Loucy (cell line): ENCODE measurements around the gene PGLYRP1.

Source experiments
- H2AFZ ChIP-seq: fragments of 200-600 bp; sonication (generic); 2 replicates; pipeline ENCODE4 v1.6.0; 2016; ENCODE audit warnings: antibody characterized with exemption, mild to moderate bottlenecking, low read length, moderate library complexity
- H3F3A ChIP-seq: fragments of 200-600 bp; 2 replicates; pipeline ENCODE4 v1.6.0; 2016; ENCODE audit warnings: antibody characterized with exemption, low read depth, mild to moderate bottlenecking
- H3K27me3 ChIP-seq: fragments of 200-600 bp; sonication (generic); 2 replicates; pipeline ENCODE4 v1.6.1; 2014; ENCODE audit warnings: low read length, mild to moderate bottlenecking; ENCODE audit not compliant: insufficient read depth, poor library complexity, severe bottlenecking
- H3K36me3 ChIP-seq: fragments of 200-600 bp; sonication (generic); 2 replicates; pipeline ENCODE4 v1.6.1; 2016; ENCODE audit warnings: low read length; ENCODE audit not compliant: insufficient read depth
- H3K4me1 ChIP-seq: fragments of 200-600 bp; sonication (generic); 2 replicates; pipeline ENCODE4 v1.5.1; 2014; ENCODE audit warnings: low read length, mild to moderate bottlenecking; ENCODE audit not compliant: insufficient read depth, poor library complexity, severe bottlenecking
- H3K4me2 ChIP-seq: fragments of 200-600 bp; sonication (generic); 2 replicates; pipeline ENCODE4 v1.6.0; 2014; ENCODE audit warnings: antibody characterized with exemption, low read length, low read depth, mild to moderate bottlenecking; ENCODE audit not compliant: poor library complexity, severe bottlenecking
- H3K4me3 ChIP-seq: fragments of 200-600 bp; sonication (generic); 2 replicates; pipeline ENCODE4 v1.5.1; 2014; ENCODE audit warnings: low read length, mild to moderate bottlenecking, mixed read lengths; ENCODE audit not compliant: poor library complexity, severe bottlenecking
- H3K79me2 ChIP-seq: fragments of 200-600 bp; sonication (generic); 2 replicates; pipeline ENCODE4 v1.6.1; 2014; ENCODE audit warnings: low read length; ENCODE audit not compliant: insufficient read depth
- H3K9ac ChIP-seq: fragments of 200-600 bp; sonication (generic); 2 replicates; pipeline ENCODE4 v1.6.0; 2014; ENCODE audit warnings: mild to moderate bottlenecking, low read depth, low read length, moderate library complexity; ENCODE audit not compliant: poor library complexity, severe bottlenecking
- H3K9me2 ChIP-seq: fragments of 200-600 bp; sonication (generic); replicated peaks from 2 replicates; pipeline ENCODE4 v1.6.1; 2016; ENCODE audit warnings: low read depth, low read length, mixed read lengths
- H3K9me3 ChIP-seq: fragments of 200-600 bp; sonication (generic); 2 replicates; pipeline ENCODE4 v1.6.1; 2014; ENCODE audit warnings: mild to moderate bottlenecking, antibody characterized with exemption, low read length, low read depth; ENCODE audit not compliant: insufficient read depth
- H4K20me1 ChIP-seq: fragments of 200-600 bp; sonication (generic); 2 replicates; pipeline ENCODE4 v1.6.0; 2014; ENCODE audit warnings: antibody characterized with exemption, low read length, mild to moderate bottlenecking; ENCODE audit not compliant: insufficient read depth, poor library complexity, severe bottlenecking
- CTCF ChIP-seq: fragments of 200-600 bp; sonication (generic); conservative IDR thresholded peaks from 2 replicates; pipeline ENCODE4 v1.5.1; 2014; ENCODE audit warnings: mild to moderate bottlenecking, antibody characterized with exemption, low read length
- EZH2phosphoT487 ChIP-seq: fragments of 200-600 bp; IDR thresholded peaks from 2 replicates; pipeline ENCODE4 v1.6.1; 2018; ENCODE audit warnings: antibody characterized with exemption, mild to moderate bottlenecking, moderate library complexity, borderline replicate concordance

The PGLYRP1 gene

DNA sequence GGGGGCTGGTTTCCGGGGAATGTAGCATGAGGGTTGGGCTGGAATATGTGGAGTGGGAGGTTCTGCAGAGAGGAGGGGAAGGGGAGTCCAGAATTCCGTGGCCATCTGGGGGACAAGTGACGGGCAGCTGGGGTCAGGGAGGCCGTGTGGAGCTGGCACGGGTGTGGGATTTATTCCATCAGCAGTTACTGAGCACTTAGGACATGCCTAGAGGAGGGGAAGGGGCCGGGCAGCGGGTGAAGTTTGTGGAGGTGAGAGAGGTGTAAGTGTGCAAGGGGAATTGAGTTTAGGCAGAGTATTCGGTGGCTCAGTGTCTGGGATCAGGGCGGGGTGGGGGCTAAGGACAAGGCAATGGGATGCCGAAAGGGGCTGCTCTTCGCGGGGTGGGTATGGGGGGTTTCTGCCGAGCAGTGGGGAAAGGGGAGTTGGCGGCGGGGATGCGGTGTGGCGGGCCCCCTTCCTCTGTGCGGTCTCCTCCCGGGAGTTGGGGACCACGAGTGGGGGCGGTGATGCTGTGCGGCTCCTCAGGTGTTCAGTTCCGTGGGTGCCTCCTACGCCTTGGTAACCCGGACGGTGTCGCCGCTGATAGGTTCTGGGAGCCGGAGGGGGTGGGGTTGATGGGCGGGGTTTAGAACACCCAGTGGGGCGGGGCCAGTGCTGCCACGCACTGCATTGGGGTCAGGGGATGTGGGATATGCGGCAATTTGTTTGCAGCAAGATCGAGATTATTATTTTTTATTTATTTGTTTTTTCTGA lies 22.2 kb downstream of the PGLYRP1 start:
- H3K36me3 ChIP-seq: no peaks in the 10 kb centered on the region
- H3K9me3 ChIP-seq: no peaks in the 10 kb centered on the region
- H3F3A ChIP-seq: no peaks in the 10 kb centered on the region
- TF ChIP-seq CTCF (no peak), EZH2phosphoT487 (no peak)
- H3K9ac ChIP-seq: no peak overlapping the region
- no peak overlapping the region for H3K4me3 ChIP-seq
- H2AFZ ChIP-seq: no peak overlapping the region
- H3K27me3 ChIP-seq: no peaks in the 10 kb centered on the region
- peaks cover 17% of the 10 kb centered on the region for H3K4me1 ChIP-seq
- H4K20me1 ChIP-seq: peaks cover 4% of the 10 kb centered on the region
- H3K4me2 ChIP-seq: no peak overlapping the region
- H3K79me2 ChIP-seq: peaks cover 19% of the 10 kb centered on the region
- no peaks in the 10 kb centered on the region for H3K9me2 ChIP-seq

- Histone ChIP-seq H3K4me1 (peaks cover 18% of the 10 kb centered on the region), H3K9me2 (no peaks in the 10 kb centered on the region), H3F3A (no peaks in the 10 kb centered on the region), H3K4me3 (no peak overlapping the region), H4K20me1 (peaks cover 4% of the 10 kb centered on the region), H3K36me3 (no peaks in the 10 kb centered on the region), H3K9me3 (no peaks in the 10 kb centered on the region), H3K9ac (no peak overlapping the region), H3K4me2 (no peak overlapping the region), H2AFZ (no peak overlapping the region), H3K79me2 (peaks cover 22% of the 10 kb centered on the region), H3K27me3 (no peaks in the 10 kb centered on the region)
- TF ChIP-seq CTCF: no peak
- no peak for TF ChIP-seq EZH2phosphoT487
These were observed 23.2 kb downstream of the PGLYRP1 start for GRCh38 chr19:45999653-46000121.

GRCh38 chr19:45998834-45999233 lies 24.0 kb downstream of the PGLYRP1 start:
- no peak overlapping the region for H2AFZ ChIP-seq
- peaks cover 4% of the 10 kb centered on the region for H4K20me1 ChIP-seq
- H3K9me3 ChIP-seq: no peaks in the 10 kb centered on the region
- H3F3A ChIP-seq: no peaks in the 10 kb centered on the region
- TF ChIP-seq CTCF (no peak), EZH2phosphoT487 (no peak)
- no peaks in the 10 kb centered on the region for H3K27me3 ChIP-seq
- no peaks in the 10 kb centered on the region for H3K9me2 ChIP-seq
- peaks cover 22% of the 10 kb centered on the region for H3K79me2 ChIP-seq
- no peaks in the 10 kb centered on the region for H3K36me3 ChIP-seq
- peaks cover 23% of the 10 kb centered on the region for H3K4me1 ChIP-seq
- H3K4me2 ChIP-seq: no peak overlapping the region
- H3K4me3 ChIP-seq: no peak overlapping the region
- H3K9ac ChIP-seq: no peak overlapping the region
